ENCODE data around the gene PERM1. TPM values are rescaled to one million over a fixed set of nuclear protein-coding genes. Genes with fewer than 3 reads are reported as not detected.
A peak's percentile ranks its signal among the peaks of the same experiment; 100 is the strongest.

PERM1 gene
- total RNA-seq, 1 experiment from 2014 or later = not detected

DNA sequence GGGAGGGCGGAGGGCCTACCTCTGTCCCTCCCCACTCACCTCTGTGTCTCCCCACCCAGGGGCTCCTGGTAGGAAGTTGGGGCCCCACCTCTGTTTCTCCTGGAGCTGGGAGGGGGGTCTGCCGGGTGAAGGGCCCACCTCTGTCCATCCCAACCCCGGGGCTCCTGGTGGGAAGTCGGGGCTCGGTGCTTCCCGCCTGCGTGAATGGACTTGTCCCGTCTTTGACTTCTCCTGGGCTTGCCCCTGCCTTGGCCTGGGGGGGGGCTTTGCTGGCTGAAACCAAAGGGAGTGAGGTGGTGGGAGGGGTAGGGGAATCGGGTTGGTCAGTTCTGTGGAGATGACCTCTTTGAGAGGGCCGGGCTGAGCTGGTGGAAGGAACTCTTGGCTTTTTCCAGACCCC is 43.8 kb upstream of the PERM1 start:
- H3K27ac Mint-ChIP-seq (ENCODE audit: unreplicated experiment) = no peak overlapping the region
- no peaks in the 10 kb centered on the region for H3K9me3 Mint-ChIP-seq (ENCODE audit: low read depth, unreplicated experiment)
- peaks cover 18% of the 10 kb centered on the region for H3K4me1 Mint-ChIP-seq (ENCODE audit: low read depth, unreplicated experiment)
- CTCF ChIA-PET = no interaction called here
- BruUV-seq (replicated peaks) = no TSS peak
- no peaks in the 10 kb centered on the region for H3K27me3 Mint-ChIP-seq (ENCODE audit: unreplicated experiment)
- TF ChIP-seq, protein P1, sequence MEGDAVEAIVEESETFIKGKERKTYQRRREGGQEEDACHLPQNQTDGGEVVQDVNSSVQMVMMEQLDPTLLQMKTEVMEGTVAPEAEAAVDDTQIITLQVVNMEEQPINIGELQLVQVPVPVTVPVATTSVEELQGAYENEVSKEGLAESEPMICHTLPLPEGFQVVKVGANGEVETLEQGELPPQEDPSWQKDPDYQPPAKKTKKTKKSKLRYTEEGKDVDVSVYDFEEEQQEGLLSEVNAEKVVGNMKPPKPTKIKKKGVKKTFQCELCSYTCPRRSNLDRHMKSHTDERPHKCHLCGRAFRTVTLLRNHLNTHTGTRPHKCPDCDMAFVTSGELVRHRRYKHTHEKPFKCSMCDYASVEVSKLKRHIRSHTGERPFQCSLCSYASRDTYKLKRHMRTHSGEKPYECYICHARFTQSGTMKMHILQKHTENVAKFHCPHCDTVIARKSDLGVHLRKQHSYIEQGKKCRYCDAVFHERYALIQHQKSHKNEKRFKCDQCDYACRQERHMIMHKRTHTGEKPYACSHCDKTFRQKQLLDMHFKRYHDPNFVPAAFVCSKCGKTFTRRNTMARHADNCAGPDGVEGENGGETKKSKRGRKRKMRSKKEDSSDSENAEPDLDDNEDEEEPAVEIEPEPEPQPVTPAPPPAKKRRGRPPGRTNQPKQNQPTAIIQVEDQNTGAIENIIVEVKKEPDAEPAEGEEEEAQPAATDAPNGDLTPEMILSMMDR (IDR thresholded peaks at IDR 0.05; ENCODE audit: unreplicated experiment) = no peak
- H3K36me3 Mint-ChIP-seq (ENCODE audit: insufficient read depth, unreplicated experiment) = peaks cover 42% of the 10 kb centered on the region
- no peak overlapping the region for H3K4me3 Mint-ChIP-seq (ENCODE audit: low read depth, unreplicated experiment)
- no peak for DNase-seq
- intact Hi-C loops (cut with micrococcal nuclease; ENCODE audit: unreplicated experiment) = no loop called here

DNA sequence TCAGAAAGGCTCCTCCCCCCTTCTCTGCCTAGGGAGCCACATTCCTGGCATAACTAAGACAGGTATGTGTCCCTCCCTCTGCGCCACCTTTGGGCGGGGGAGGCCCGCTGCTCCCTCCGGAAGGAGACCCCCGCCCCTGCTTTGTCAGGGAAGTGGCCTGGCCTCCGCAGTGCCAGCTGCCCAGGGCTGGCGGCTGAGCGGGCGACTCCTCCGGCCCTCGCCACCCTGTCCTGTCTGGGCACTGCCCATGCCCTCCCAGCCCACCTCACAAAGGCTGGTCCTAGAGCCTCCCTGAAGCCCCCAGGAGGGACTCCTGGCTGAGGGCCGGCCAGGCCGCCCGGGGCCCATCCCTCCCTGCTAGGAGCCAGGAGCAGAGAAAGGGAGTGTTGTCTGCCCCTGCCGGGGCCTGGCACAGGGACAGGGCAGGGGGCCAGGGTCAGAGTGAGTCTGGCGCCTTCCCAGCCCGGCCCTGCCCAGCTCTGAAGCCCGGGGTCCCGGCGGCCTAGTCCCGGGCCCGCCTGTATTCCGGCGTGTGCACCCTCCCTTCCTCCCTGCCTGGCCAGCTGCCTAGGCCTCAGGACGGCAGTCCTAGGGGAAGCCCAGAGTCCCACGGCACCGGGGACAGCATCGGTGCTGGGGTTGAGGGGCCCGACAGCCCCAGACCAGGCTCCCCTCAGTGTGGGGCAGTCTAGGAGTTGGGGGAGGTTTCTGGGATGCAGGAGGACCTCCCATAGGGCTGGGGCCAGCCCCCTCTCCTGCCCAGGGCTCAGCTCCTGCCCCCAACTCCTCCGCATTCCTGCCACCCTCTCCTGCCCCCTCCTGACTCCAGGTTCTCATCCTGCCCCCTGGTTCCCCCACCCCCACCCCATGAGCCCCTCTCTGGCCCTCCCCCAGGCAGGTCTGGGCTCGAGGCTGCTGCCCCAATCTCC is 43.1 kb upstream of the PERM1 start:
- Mint-ChIP-seq H3K4me1 (ENCODE audit: low read depth, unreplicated experiment) (peaks cover 18% of the 10 kb centered on the region), H3K36me3 (ENCODE audit: insufficient read depth, unreplicated experiment) (peaks cover 46% of the 10 kb centered on the region), H3K27me3 (ENCODE audit: unreplicated experiment) (no peaks in the 10 kb centered on the region), H3K9me3 (ENCODE audit: low read depth, unreplicated experiment) (no peaks in the 10 kb centered on the region), H3K4me3 (ENCODE audit: low read depth, unreplicated experiment) (peak overlapping the region; percentile 73), H3K27ac (ENCODE audit: unreplicated experiment) (peak overlapping the region; percentile 54)
- TF ChIP-seq, protein P1 (IDR thresholded peaks at IDR 0.05; ENCODE audit: unreplicated experiment) = no peak
- CTCF ChIA-PET = no interaction called here
- DNase-seq = peak; percentile 89
- no TSS peak for BruUV-seq (replicated peaks)
- intact Hi-C loops (cut with micrococcal nuclease; ENCODE audit: unreplicated experiment) = loop anchor here (5.0 kb wide), 1 partner anchor 32 kb away; no protein-coding TSS in a partner anchor

DNA sequence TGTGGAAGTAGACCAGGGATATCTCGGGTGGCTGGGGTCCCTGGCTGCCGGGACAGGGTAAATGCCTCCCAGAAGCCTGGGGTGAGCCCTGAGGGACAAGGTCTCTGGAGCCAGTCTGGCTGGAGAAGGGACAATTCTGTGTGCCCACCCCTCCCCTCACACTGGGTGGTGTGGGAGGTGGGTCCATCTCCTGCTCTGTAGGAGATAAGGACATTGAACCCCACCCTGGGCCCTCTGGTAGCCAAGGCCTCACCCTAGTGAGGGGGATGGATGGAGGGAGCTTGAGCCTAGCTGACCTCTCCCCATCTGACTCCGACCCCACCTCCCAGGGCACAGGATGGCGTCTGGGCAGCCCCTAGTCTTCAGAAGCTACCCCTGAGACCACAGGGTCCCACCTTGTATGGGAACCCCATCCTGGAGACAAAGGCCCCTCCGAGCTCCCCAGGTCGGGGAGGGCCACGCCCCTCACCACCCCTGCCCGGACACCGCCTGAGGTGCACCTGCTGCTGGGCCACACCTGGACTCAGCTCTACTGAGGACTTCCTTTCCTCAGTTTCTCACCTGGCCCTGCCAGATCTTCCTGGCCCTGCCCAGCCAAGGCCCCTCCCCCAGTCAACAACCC is 42.4 kb upstream of the PERM1 start:
- no peak for DNase-seq
- BruUV-seq (replicated peaks) = no TSS peak
- Mint-ChIP-seq H3K9me3 (ENCODE audit: low read depth, unreplicated experiment) (no peaks in the 10 kb centered on the region), H3K36me3 (ENCODE audit: insufficient read depth, unreplicated experiment) (peaks cover 49% of the 10 kb centered on the region), H3K27ac (ENCODE audit: unreplicated experiment) (peak overlapping the region; percentile 54), H3K4me1 (ENCODE audit: low read depth, unreplicated experiment) (peaks cover 18% of the 10 kb centered on the region), H3K27me3 (ENCODE audit: unreplicated experiment) (no peaks in the 10 kb centered on the region), H3K4me3 (ENCODE audit: low read depth, unreplicated experiment) (peak overlapping the region; percentile 73)
- intact Hi-C loops (cut with micrococcal nuclease; ENCODE audit: unreplicated experiment) = loop anchor here (5.0 kb wide), 1 partner anchor 33 kb away; no protein-coding TSS in a partner anchor
- CTCF ChIA-PET = no interaction called here
- TF ChIP-seq, protein P1 (IDR thresholded peaks at IDR 0.05; ENCODE audit: unreplicated experiment) = no peak

DNA sequence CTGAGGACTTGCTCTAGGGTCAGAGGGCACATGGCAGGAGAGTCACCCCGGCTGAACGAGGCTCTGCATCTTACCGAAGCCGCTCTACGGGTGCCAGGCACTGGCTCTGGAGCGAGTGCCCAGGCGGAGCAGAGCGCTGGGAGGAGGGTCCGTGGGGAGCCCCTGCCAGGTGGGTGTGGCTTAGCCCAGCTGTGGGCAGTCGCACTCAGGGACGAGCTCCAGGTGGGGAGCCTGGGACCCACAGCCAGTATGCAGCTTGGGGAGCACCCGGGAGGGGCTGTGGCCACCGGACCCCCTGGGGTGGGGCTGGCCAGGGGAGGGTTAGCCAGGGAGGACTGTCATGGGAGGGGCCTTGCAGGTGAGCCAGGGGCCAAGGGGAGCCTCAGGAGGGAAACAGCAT is 41.8 kb upstream of the PERM1 start:
- peak; percentile 33 for DNase-seq
- Mint-ChIP-seq H3K27me3 (ENCODE audit: unreplicated experiment) (no peaks in the 10 kb centered on the region), H3K27ac (ENCODE audit: unreplicated experiment) (peak overlapping the region; percentile 22), H3K4me3 (ENCODE audit: low read depth, unreplicated experiment) (peak overlapping the region; percentile 73), H3K4me1 (ENCODE audit: low read depth, unreplicated experiment) (peaks cover 18% of the 10 kb centered on the region), H3K9me3 (ENCODE audit: low read depth, unreplicated experiment) (no peaks in the 10 kb centered on the region), H3K36me3 (ENCODE audit: insufficient read depth, unreplicated experiment) (peaks cover 53% of the 10 kb centered on the region)
- intact Hi-C loops (cut with micrococcal nuclease; ENCODE audit: unreplicated experiment) = loop anchor here (5.0 kb wide), 1 partner anchor 34 kb away; no protein-coding TSS in a partner anchor
- TF ChIP-seq, protein P1 (IDR thresholded peaks at IDR 0.05; ENCODE audit: unreplicated experiment) = no peak
- BruUV-seq (replicated peaks) = no TSS peak
- CTCF ChIA-PET = no interaction called here

All from Calu3 (cell line).